SU-DHL-6 (cell line): ENCODE data around the gene PLLP.

Experiments
- H2AFZ ChIP-seq: fragments of 200-600 bp; sonication (generic); 2 replicates; pipeline ENCODE4 v1.6.1; 2014; ENCODE audit warnings: low read depth, mild to moderate bottlenecking, moderate library complexity, mixed read lengths, antibody characterized with exemption, low read length; ENCODE audit not compliant: severe bottlenecking
- H3F3A ChIP-seq: fragments of 200-600 bp; shearing (Covaris generic); 2 replicates; pipeline ENCODE4 v1.6.0; 2016; ENCODE audit warnings: antibody characterized with exemption, mild to moderate bottlenecking; ENCODE audit not compliant: insufficient read depth
- H3K27ac ChIP-seq: fragments of 200-600 bp; sonication (generic); 2 replicates; pipeline ENCODE4 v1.5.1; 2016; ENCODE audit warnings: low read depth, mild to moderate bottlenecking, low read length, moderate library complexity, mixed read lengths
- H3K27me3 ChIP-seq: fragments of 200-600 bp; sonication (generic), shearing (Covaris generic); 2 replicates; pipeline ENCODE4 v1.6.0; 2014; ENCODE audit warnings: mild to moderate bottlenecking, low read length
- H3K36me3 ChIP-seq: fragments of 200-600 bp; sonication (generic); 2 replicates; pipeline ENCODE4 v1.6.1; 2014; ENCODE audit warnings: mild to moderate bottlenecking, low read length, mixed read lengths
- H3K4me2 ChIP-seq: fragments of 300-600, 200-600 bp; shearing (Covaris generic), sonication (generic); 2 replicates; pipeline ENCODE4 v1.6.0; 2014; ENCODE audit warnings: low read length, low read depth, mild to moderate bottlenecking; ENCODE audit not compliant: poor library complexity, severe bottlenecking
- H3K4me3 ChIP-seq: fragments of 200-600 bp; sonication (generic); 2 replicates; pipeline ENCODE4 v1.5.1; 2014; ENCODE audit warnings: antibody characterized with exemption, low read length, mild to moderate bottlenecking, mixed read lengths; ENCODE audit not compliant: insufficient read depth, poor library complexity, severe bottlenecking
- H3K79me2 ChIP-seq: fragments of 200-600 bp; sonication (generic); 2 replicates; pipeline ENCODE4 v1.6.1; 2014; ENCODE audit warnings: mild to moderate bottlenecking, low read length, moderate library complexity; ENCODE audit not compliant: insufficient read depth
- H3K9ac ChIP-seq: fragments of 200-600 bp; sonication (generic); 2 replicates; pipeline ENCODE4 v1.7.0; 2014; ENCODE audit warnings: mild to moderate bottlenecking, low read length
- H3K9me2 ChIP-seq: fragments of 200-600 bp; sonication (generic); replicated peaks from 2 replicates; pipeline ENCODE4 v1.6.1; 2014; ENCODE audit warnings: low read length; ENCODE audit not compliant: insufficient read depth
- H3K9me3 ChIP-seq: fragments of 200-600 bp; sonication (generic); 2 replicates; pipeline ENCODE4 v1.6.1; 2014; ENCODE audit warnings: low read length, mixed read lengths; ENCODE audit not compliant: insufficient read depth
- H4K20me1 ChIP-seq: fragments of 200-600 bp; sonication (generic); 2 replicates; pipeline ENCODE4 v1.6.1; 2014; ENCODE audit warnings: low read depth, mild to moderate bottlenecking, antibody characterized with exemption, low read length, moderate library complexity, mixed read lengths
- CTCF ChIP-seq: fragments of 200-600 bp; sonication (generic); IDR thresholded peaks from one replicate; pipeline ENCODE4 v1.5.1; 2017; ENCODE audit warnings: antibody characterized with exemption, mild to moderate bottlenecking, low read length, moderate library complexity; ENCODE audit not compliant: insufficient read depth, poor library complexity, severe bottlenecking
- EZH2phosphoT487 ChIP-seq: fragments of 200-600 bp; sonication (generic), shearing (Covaris generic); conservative IDR thresholded peaks from 2 replicates; pipeline ENCODE4 v1.6.1; 2018; ENCODE audit warnings: mild to moderate bottlenecking, antibody characterized with exemption, low read length, moderate library complexity, mixed read lengths

The PLLP gene

GRCh38 chr16:57314161-57314785, 29.8 kb upstream of the PLLP start:
- H3F3A ChIP-seq: no peaks in the 10 kb centered on the region
- H4K20me1 ChIP-seq: no peaks in the 10 kb centered on the region
- no peaks in the 10 kb centered on the region for H3K9me2 ChIP-seq
- H2AFZ ChIP-seq: no peak overlapping the region
- H3K4me2 ChIP-seq: no peak overlapping the region
- no peaks in the 10 kb centered on the region for H3K9me3 ChIP-seq
- TF ChIP-seq EZH2phosphoT487 (no peak), CTCF (no peak)
- H3K4me3 ChIP-seq: no peak overlapping the region
- no peak overlapping the region for H3K9ac ChIP-seq
- no peaks in the 10 kb centered on the region for H3K27me3 ChIP-seq
- H3K27ac ChIP-seq: no peak overlapping the region
- H3K36me3 ChIP-seq: no peaks in the 10 kb centered on the region
- no peaks in the 10 kb centered on the region for H3K79me2 ChIP-seq

DNA sequence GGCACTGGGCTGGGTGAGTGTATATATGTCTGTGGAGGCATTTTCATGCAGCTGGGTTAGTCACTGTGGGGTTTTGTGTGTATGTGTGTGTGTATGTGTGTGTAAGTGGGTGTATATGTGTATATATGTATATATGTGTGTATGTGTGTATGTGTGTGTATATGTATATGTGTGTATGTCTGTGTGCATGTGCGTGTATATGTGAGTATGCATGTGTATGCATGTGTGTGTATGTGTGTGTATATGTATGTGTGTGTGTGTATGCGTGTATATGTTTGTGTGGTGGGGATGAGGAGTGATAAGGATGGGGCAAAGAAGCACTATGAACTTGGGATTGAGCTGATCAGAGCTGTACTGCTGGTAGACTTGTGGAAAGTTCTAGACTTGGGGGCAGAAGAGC, 29.0 kb upstream of the PLLP start:
- no peaks in the 10 kb centered on the region for H3K9me2 ChIP-seq
- no peaks in the 10 kb centered on the region for H3K79me2 ChIP-seq
- no peak overlapping the region for H3K9ac ChIP-seq
- H3K36me3 ChIP-seq: no peaks in the 10 kb centered on the region
- H3F3A ChIP-seq: no peaks in the 10 kb centered on the region
- H3K9me3 ChIP-seq: no peaks in the 10 kb centered on the region
- H3K4me2 ChIP-seq: no peak overlapping the region
- H2AFZ ChIP-seq: no peak overlapping the region
- no peaks in the 10 kb centered on the region for H3K27me3 ChIP-seq
- H4K20me1 ChIP-seq: no peaks in the 10 kb centered on the region
- no peak for TF ChIP-seq CTCF
- H3K4me3 ChIP-seq: no peak overlapping the region
- H3K27ac ChIP-seq: no peak overlapping the region

DNA sequence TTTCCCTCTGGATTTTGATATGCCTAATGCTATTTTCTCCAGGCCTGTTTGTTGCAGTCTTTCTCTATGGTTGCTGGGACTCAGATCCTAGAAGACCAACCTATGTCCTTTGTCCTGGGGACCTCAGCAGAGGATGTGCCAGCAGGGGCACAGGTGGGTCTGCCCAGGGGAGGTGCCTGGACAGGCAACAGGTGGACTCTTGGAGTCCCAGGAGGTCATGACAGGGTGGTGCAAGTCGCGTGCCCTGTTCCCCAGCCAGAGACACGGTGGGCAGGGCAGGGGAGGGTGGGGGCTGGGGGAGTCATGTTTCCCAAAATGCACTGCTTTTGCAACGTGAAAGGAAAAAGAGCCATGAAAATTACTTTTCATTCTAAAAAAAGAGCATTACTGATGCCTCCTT, 26.3 kb upstream of the PLLP start:
- TF ChIP-seq CTCF: no peak
- TF ChIP-seq EZH2phosphoT487: no peak
- Histone ChIP-seq H4K20me1 (no peaks in the 10 kb centered on the region), H3K4me3 (no peak overlapping the region), H3K4me2 (no peak overlapping the region), H3K27ac (no peak overlapping the region), H2AFZ (no peak overlapping the region), H3K27me3 (no peaks in the 10 kb centered on the region), H3K9ac (no peak overlapping the region), H3K36me3 (no peaks in the 10 kb centered on the region), H3K9me3 (no peaks in the 10 kb centered on the region), H3K79me2 (no peaks in the 10 kb centered on the region), H3F3A (no peaks in the 10 kb centered on the region), H3K9me2 (no peaks in the 10 kb centered on the region)
